ENCODE results near the gene KCNIP4. TPM values are rescaled to one million over a fixed set of nuclear protein-coding genes. Genes with fewer than 3 reads are reported as not detected.

The KCNIP4 gene
- total RNA-seq, 4 donors from 2014 or later = 0.19 to 0.50 (median 0.34) TPM; not detected in 1

- Histone ChIP-seq H3K36me3 (no peaks in the 10 kb centered on the region), H3K9me3 (no peaks in the 10 kb centered on the region), H3K4me3 (no peak overlapping the region), H3K27ac (replicated peaks in 1 of 4) (no peak overlapping the region), H3K4me1 (no peaks in the 10 kb centered on the region), H3K27me3 (no peaks in the 10 kb centered on the region)
- intact Hi-C loops (cut with DNase I) = no loop called here
- no peak for DNase-seq (ENCODE audit: extremely low spot score)
- 85% methylated on average over 2 of the region's 2 CpGs for WGBS
- no peak for TF ChIP-seq EP300 (IDR thresholded peaks at IDR 0.05)
- TF ChIP-seq, protein P1, sequence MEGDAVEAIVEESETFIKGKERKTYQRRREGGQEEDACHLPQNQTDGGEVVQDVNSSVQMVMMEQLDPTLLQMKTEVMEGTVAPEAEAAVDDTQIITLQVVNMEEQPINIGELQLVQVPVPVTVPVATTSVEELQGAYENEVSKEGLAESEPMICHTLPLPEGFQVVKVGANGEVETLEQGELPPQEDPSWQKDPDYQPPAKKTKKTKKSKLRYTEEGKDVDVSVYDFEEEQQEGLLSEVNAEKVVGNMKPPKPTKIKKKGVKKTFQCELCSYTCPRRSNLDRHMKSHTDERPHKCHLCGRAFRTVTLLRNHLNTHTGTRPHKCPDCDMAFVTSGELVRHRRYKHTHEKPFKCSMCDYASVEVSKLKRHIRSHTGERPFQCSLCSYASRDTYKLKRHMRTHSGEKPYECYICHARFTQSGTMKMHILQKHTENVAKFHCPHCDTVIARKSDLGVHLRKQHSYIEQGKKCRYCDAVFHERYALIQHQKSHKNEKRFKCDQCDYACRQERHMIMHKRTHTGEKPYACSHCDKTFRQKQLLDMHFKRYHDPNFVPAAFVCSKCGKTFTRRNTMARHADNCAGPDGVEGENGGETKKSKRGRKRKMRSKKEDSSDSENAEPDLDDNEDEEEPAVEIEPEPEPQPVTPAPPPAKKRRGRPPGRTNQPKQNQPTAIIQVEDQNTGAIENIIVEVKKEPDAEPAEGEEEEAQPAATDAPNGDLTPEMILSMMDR (IDR thresholded peaks at IDR 0.05) = no peak
Measured at GRCh38 chr4:21680326-21680898, 268.2 kb downstream of the KCNIP4 start.

DNA sequence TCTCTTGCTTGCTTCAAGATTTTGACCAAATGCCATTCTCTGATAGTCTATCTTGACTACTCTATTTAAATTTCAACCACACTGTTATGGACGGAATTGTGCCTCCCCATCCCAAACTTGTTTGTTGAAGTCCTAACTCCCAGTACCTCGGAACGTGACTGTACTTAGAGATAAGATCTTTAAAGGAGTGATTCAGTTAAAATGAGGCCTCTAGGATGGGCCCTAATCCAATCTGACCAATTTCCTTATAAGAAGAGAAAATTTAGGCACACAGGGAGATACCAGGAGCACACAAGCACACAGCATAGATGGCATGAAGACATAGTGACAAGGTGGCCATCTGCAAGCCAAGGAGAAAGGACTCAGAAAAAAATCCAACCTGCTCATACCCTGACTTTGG lies 269.9 kb downstream of the KCNIP4 start:
- DNase-seq (ENCODE audit: extremely low spot score) = no peak
- H3K4me1 ChIP-seq = no peaks in the 10 kb centered on the region
- TF ChIP-seq, protein P1 (IDR thresholded peaks at IDR 0.05) = no peak
- TF ChIP-seq EP300 (IDR thresholded peaks at IDR 0.05) (no peak), POLR2A (IDR thresholded peaks at IDR 0.05; ENCODE audit: low read depth) (no peak), POLR2AphosphoS5 (IDR thresholded peaks at IDR 0.05) (no peak)
- H3K27me3 ChIP-seq = no peaks in the 10 kb centered on the region
- H3K9me3 ChIP-seq = no peaks in the 10 kb centered on the region
- 52% methylated on average over 3 of the region's 3 CpGs for WGBS
- H3K36me3 ChIP-seq = no peaks in the 10 kb centered on the region
- H3K4me3 ChIP-seq = no peak overlapping the region
- intact Hi-C loops (cut with DNase I) = no loop called here
- no peak overlapping the region for H3K27ac ChIP-seq (replicated peaks in 1 of 4)

DNA sequence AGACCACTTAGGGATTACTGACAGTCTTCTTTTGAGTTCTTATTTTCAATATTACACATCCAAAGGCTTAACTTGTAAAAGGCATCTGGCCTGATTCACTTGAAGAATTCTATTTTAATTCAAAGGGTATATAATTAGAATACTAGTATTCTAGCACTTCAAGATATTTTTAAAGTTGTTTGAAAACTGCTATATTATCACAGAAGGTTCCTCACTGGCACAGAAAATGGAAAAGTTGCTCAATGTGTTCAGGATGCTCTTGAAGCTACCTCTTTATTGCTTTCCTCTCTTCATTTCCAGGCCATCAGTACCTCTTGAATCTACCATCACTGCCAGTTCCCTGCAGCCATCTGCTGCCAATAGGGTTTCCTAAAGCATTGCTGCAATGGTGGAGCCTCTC lies 271.4 kb downstream of the KCNIP4 start:
- intact Hi-C loops (cut with DNase I) = no loop called here

GRCh38 chr4:21664355-21664754 lies 284.2 kb downstream of the KCNIP4 start:
- no peaks in the 10 kb centered on the region for H3K27me3 ChIP-seq
- DNase-seq (ENCODE audit: extremely low spot score) = no peak
- no peaks in the 10 kb centered on the region for H3K9me3 ChIP-seq
- WGBS = 62% methylated on average over 2 of the region's 2 CpGs
- intact Hi-C loops (cut with DNase I) = no loop called here
- H3K27ac ChIP-seq (replicated peaks in 1 of 4) = no peak overlapping the region
- no peaks in the 10 kb centered on the region for H3K36me3 ChIP-seq
- no peaks in the 10 kb centered on the region for H3K4me1 ChIP-seq
- TF ChIP-seq POLR2A (IDR thresholded peaks at IDR 0.05; ENCODE audit: low read depth) (no peak), EP300 (IDR thresholded peaks at IDR 0.05) (no peak), POLR2AphosphoS5 (IDR thresholded peaks at IDR 0.05) (no peak)
- TF ChIP-seq, protein P1 (IDR thresholded peaks at IDR 0.05) = no peak
- H3K4me3 ChIP-seq = no peak overlapping the region

More for the DNA sequence above, 271.4 kb downstream of the KCNIP4 start:
- Histone ChIP-seq H3K27me3 (no peaks in the 10 kb centered on the region), H3K4me1 (no peaks in the 10 kb centered on the region), H3K4me3 (no peak overlapping the region), H3K36me3 (no peaks in the 10 kb centered on the region), H3K9me3 (no peaks in the 10 kb centered on the region), H3K27ac (replicated peaks in 1 of 4) (no peak overlapping the region)
- no peak for DNase-seq (ENCODE audit: extremely low spot score)
- TF ChIP-seq, protein P1 (IDR thresholded peaks at IDR 0.05) = no peak
- TF ChIP-seq EP300 (IDR thresholded peaks at IDR 0.05) (no peak), POLR2A (IDR thresholded peaks at IDR 0.05; ENCODE audit: low read depth) (no peak), POLR2AphosphoS5 (IDR thresholded peaks at IDR 0.05) (no peak)

DNA sequence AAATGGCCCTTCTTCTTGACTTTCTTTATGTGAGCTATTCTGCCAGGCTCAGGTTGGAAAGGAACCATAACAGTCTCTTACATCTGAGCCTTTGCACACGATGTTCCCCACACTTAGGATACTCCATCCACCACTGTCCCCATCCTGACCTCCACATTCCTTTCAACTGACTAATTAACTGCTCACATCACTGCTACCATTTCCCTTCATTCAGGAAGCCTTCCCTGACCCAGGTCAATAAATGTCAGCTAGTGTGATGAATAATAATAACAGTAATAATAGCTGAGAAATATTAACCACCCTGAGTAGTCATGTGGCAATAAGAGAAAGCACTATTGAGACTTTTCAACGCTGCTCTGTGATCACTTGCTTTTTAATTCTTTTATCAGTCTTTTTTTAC lies 291.7 kb downstream of the KCNIP4 start:
- no peak for DNase-seq (ENCODE audit: extremely low spot score)
- TF ChIP-seq POLR2AphosphoS5 (IDR thresholded peaks at IDR 0.05) (peak in 1 of 2 donors; percentile 17), EP300 (IDR thresholded peaks at IDR 0.05) (no peak)
- Histone ChIP-seq H3K36me3 (no peaks in the 10 kb centered on the region), H3K27ac (replicated peaks in 1 of 4) (no peak overlapping the region), H3K9me3 (no peaks in the 10 kb centered on the region), H3K4me1 (no peaks in the 10 kb centered on the region), H3K27me3 (no peaks in the 10 kb centered on the region), H3K4me3 (no peak overlapping the region)
- intact Hi-C loops (cut with DNase I) = no loop called here
- WGBS = 47% methylated on average over 2 of the region's 2 CpGs

All from esophagus muscularis mucosa (tissue), 4 donors.